SKM-1 (cell line): Measurements from ENCODE around the gene GMDS.

Source experiments
- DNase-seq: peaks from one replicate; lab custom pipeline; 2025; ENCODE audit not compliant: unreplicated experiment; lab: John Stamatoyannopoulos, UW

Gene GMDS

DNA sequence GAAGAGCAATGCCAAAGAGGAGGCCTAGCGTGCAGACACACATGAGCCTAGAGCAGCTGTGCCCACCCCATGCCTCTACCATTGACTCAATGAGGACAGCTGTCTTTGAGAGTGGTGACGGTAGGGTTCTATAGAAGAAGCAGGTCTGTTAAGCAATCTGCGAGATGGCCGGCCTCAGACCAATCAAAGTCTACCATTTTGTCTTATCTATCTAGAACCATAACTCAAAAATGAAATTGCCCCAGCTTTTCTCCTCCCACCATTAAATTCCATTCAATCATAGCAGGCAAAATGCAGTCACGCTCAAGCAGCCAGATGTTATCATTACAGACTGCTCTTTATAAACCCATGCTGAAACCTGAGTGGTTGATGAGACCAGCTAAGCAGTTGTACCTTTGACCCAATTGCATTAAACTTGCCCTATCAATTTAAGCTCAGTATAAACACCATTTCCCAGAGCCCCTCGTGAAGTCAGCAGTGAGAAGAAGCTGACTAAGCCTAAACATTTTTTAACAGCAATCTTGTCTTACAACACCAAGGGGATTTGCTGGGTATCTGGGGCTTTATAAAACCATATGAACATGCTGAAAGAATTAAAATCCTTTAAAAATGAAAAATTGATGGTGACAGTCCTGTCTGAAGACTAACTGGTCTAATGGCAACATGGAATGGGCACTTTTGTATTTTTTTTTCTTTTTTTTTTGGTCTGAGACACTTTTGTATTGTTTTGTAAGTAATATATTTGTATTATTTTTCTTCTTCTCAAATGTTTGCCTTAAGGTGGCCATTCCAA lies 578.2 kb downstream of the GMDS start:
- no peak for DNase-seq

- no peak for DNase-seq
These were observed 580.2 kb downstream of the GMDS start for GRCh38 chr6:1665214-1665613.

DNA sequence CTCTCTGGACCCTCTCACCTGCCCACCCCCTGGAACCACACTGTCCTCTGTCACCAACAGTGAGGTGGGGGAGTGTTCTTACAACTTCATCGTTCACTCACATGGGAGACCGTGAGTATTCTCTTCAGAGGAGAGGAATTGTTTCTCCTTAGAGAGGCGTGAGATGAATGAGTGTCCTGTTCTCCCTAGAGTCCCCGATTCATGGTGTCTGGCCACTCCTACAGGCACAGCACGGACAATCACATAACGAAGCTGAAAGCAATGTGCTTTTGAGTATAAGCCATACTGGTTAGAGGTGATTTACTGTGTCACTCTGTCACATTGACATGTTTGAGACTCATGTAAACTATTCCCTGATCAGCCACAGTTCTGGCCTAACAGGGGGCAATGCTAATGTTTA lies 581.1 kb downstream of the GMDS start:
- DNase-seq = no peak

DNA sequence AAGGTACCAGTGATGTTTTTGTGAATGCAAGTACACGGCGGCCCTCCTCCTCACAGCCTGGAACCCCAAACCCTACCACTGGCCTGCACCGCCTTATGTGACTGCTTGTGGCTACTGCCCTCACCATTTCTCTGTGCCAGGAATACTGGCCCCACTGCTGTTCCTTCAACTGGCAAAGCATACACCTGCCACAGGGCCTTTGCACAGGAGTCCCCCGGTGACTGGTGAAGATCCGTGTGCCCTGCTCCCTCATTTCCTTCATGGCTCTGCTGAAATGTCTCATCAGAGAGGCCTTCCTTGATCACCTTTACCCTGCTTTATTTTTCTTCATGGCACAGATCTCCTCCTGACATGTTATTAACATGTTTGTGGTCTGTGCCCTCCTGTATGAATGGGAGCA lies 581.9 kb downstream of the GMDS start:
- DNase-seq = no peak

DNA sequence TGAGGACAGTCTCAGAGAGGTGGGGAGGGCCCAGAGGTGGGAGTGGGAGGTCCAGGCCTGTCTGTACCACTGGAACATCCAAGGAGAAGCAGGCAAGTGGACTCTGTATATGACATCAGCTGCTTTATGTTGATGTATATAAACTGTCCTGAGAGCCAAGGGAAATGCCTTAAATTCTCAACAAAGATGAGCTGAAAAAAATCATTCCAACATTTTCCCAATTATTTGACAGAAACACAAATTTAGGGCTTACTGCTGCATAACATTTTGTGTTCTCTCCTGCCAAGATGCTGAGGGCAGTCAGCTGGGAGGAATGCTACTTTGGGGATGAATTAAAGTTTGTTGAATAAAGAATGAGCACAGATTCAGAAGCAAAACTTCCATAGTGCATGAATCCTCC lies 582.9 kb downstream of the GMDS start:
- no peak for DNase-seq

GRCh38 chr6:1659816-1660215 lies 585.6 kb downstream of the GMDS start:
- no peak for DNase-seq

DNA sequence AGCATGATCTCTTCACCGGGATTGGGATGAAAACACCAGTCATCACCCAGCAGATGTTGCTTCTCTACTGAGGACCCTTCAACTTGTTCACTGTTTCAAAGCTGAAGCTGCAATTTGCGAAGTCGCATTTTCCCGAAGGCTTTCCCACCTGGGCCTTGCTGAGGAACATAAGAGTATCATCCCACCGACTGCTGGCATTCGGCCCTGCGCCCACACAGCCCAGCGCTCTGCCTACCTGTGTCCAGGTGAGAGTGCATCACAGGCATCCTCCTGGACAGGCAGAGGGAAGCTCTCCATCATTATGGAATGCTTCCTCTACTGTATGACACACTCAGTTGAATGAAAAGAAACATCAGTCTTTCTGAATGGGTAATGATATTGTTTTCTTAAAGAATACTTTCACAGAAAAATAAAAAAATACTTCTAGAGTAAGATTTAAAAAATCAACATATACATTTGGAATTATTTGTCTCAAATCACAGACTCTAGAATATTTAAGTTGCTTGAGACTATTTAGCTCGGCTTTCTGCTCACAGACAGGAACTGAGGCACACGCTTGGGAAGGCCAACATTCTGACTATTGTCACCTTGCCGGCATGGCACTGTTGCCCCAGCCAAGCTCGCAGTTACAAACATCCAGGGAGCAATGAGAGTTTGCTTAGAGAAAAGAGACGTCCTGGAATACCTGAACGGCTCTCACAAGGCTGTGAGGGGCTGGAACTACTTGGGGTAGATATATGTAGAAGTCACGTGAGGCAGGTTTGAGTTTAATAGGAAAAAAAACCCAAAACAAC lies 587.0 kb downstream of the GMDS start:
- no peak for DNase-seq

DNA sequence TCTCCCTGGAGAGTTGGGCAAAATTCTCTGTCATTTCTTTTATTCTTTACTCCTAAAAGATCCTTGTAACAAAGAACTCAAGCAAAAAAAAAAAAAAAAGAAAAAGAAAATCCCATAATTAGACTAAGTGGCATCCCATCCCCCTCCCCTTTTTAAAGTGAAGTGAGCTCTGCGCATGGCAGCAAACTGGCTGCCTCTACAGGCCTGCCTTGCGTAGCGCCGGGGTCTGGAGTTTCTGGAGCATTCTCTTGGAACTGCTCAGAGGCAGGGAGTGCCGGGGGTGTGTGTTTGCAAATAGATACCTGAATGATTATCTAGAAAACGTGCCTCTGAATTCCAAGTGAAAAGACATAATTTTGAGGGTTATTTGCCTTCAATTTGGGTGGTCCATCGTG lies 587.6 kb downstream of the GMDS start:
- no peak for DNase-seq

- DNase-seq = no peak
These were observed 588.2 kb downstream of the GMDS start for GRCh38 chr6:1657116-1657770.

GRCh38 chr6:1654054-1654453 lies 591.4 kb downstream of the GMDS start:
- no peak for DNase-seq

- DNase-seq = no peak
These were observed 592.6 kb downstream of the GMDS start for GRCh38 chr6:1652842-1653241.

GRCh38 chr6:1651362-1651761 lies 594.0 kb downstream of the GMDS start:
- DNase-seq = no peak

- DNase-seq = no peak
These were observed 599.8 kb downstream of the GMDS start for GRCh38 chr6:1645466-1646185.

GRCh38 chr6:1644516-1645060 lies 600.8 kb downstream of the GMDS start:
- no peak for DNase-seq

- DNase-seq = no peak
These were observed 601.5 kb downstream of the GMDS start for GRCh38 chr6:1643830-1644445.

GRCh38 chr6:1643111-1643510 lies 602.3 kb downstream of the GMDS start:
- no peak for DNase-seq

- DNase-seq = no peak
These were observed 604.0 kb downstream of the GMDS start for GRCh38 chr6:1641343-1641885.

- no peak for DNase-seq
These were observed 604.9 kb downstream of the GMDS start for GRCh38 chr6:1640476-1640875.

DNA sequence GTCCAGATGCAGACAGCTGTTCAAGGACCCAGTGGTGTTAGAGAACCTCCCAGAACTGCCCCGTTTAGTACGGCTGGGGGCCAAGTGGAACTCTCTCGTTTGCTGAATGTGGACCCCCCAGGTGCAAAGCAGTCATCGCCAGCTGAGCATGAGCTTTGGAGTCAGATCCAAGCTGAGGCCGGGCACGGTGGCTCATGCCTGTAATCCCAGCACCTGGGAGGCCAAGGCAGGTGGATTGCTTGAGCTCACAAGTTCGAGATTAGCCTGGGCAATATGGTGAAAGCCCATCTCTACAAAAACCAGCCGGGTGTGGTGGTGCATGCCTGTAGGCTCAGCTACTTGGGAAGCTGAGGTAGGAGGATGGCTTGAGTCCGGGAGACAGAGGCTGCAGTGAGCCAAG lies 606.0 kb downstream of the GMDS start:
- no peak for DNase-seq
